Epithelial cell of proximal tubule (primary cell): ENCODE measurements around the gene AFAP1L2. TPM values are rescaled to one million over a fixed set of nuclear protein-coding genes. Genes with fewer than 3 reads are reported as not detected.

Experiments used
- DNase-seq: peaks from one replicate; pipeline ENCODE4 v3.0.0-alpha.2; 2011; ENCODE audit warnings: low read depth
- H3K4me3 ChIP-seq: 2 replicates; pipeline ENCODE4 v1.5.1; 2011; ENCODE audit warnings: low read depth, mild to moderate bottlenecking, low read length
- CTCF ChIP-seq: conservative IDR thresholded peaks from 2 replicates; pipeline ENCODE4 v1.5.1; 2012; ENCODE audit warnings: low read depth, mild to moderate bottlenecking, low read length
- total RNA-seq: library from RNA; depleted of rRNA; stranded (reverse); fragments of >200 nt; gene quantifications from 2 replicates; pipeline ENCODE4 v1.2.3, GENCODE V29; 2015

The AFAP1L2 gene
- total RNA-seq, 1 donor from 2014 or later: 14.2 TPM

- H3K4me3 ChIP-seq: no peak overlapping the region
- TF ChIP-seq CTCF: no peak
- no peak for DNase-seq
Observed at GRCh38 chr10:114429581-114430335, 25.5 kb upstream of the AFAP1L2 start.

- no peak overlapping the region for H3K4me3 ChIP-seq
- no peak for TF ChIP-seq CTCF
Observed at GRCh38 chr10:114427124-114427852, 23.0 kb upstream of the AFAP1L2 start.

GRCh38 chr10:114426476-114426875 is 22.2 kb upstream of the AFAP1L2 start:
- no peak for TF ChIP-seq CTCF
- no peak for DNase-seq
- no peak overlapping the region for H3K4me3 ChIP-seq

More at GRCh38 chr10:114427124-114427852, 23.0 kb upstream of the AFAP1L2 start:
- no peak for DNase-seq

- no peak for DNase-seq
- TF ChIP-seq CTCF: no peak
- H3K4me3 ChIP-seq: no peak overlapping the region
Observed at GRCh38 chr10:114420811-114421485, 16.6 kb upstream of the AFAP1L2 start.

GRCh38 chr10:114418109-114418508 is 13.8 kb upstream of the AFAP1L2 start:
- no peak overlapping the region for H3K4me3 ChIP-seq
- no peak for TF ChIP-seq CTCF
- DNase-seq: no peak

GRCh38 chr10:114412907-114413797 is 8.8 kb upstream of the AFAP1L2 start:
- no peak overlapping the region for H3K4me3 ChIP-seq

More at GRCh38 chr10:114412907-114413797, 8.8 kb upstream of the AFAP1L2 start:
- TF ChIP-seq CTCF: no peak
- peak; percentile 84 for DNase-seq
